Measurements from ENCODE around the gene MLLT10.

- TF ChIP-seq CTCF (IDR thresholded peaks at IDR 0.05 in 2 of 3, conservative IDR thresholded peaks at IDR 0.05 in 1 of 3; ENCODE audit: insufficient read depth in 2 of 3, low read depth in 1 of 3, low read length in 3 of 3): no peak
- no peak for TF ChIP-seq KLF16 (IDR thresholded peaks at IDR 0.05)
- TF ChIP-seq POLR2A (conservative IDR thresholded peaks at IDR 0.05): no peak
- TF ChIP-seq MAX (CRISPR knock-in tag; IDR thresholded peaks at IDR 0.05): no peak
- TF ChIP-seq USF2 (CRISPR knock-in tag; IDR thresholded peaks at IDR 0.05): no peak
- TF ChIP-seq ZNF174 (CRISPR knock-in tag; IDR thresholded peaks at IDR 0.05): no peak
- no peak for TF ChIP-seq SREBF2 (CRISPR knock-in tag; IDR thresholded peaks at IDR 0.05)
- TF ChIP-seq MXI1 (IDR thresholded peaks at IDR 0.05; ENCODE audit: low read depth, low read length): no peak
Observed at GRCh38 chr10:21497177-21497807, 36.7 kb upstream of the MLLT10 start.
